SIG-M5 treated with dmso at 0.1 percent for 504 hours (cell line): Measurements from ENCODE around the gene SRGAP2C.
A peak's percentile ranks its signal among the peaks of the same experiment; 100 is the strongest.
"Not testable (repeated sequence)": the region's sequence is repeated elsewhere in the genome, so short reads cannot be mapped to it uniquely, and the experiment has no call there.

Source experiments
- DNase-seq: peaks from one replicate; lab custom pipeline; 2025; ENCODE audit not compliant: unreplicated experiment; lab: John Stamatoyannopoulos, UW

Gene SRGAP2C

DNA sequence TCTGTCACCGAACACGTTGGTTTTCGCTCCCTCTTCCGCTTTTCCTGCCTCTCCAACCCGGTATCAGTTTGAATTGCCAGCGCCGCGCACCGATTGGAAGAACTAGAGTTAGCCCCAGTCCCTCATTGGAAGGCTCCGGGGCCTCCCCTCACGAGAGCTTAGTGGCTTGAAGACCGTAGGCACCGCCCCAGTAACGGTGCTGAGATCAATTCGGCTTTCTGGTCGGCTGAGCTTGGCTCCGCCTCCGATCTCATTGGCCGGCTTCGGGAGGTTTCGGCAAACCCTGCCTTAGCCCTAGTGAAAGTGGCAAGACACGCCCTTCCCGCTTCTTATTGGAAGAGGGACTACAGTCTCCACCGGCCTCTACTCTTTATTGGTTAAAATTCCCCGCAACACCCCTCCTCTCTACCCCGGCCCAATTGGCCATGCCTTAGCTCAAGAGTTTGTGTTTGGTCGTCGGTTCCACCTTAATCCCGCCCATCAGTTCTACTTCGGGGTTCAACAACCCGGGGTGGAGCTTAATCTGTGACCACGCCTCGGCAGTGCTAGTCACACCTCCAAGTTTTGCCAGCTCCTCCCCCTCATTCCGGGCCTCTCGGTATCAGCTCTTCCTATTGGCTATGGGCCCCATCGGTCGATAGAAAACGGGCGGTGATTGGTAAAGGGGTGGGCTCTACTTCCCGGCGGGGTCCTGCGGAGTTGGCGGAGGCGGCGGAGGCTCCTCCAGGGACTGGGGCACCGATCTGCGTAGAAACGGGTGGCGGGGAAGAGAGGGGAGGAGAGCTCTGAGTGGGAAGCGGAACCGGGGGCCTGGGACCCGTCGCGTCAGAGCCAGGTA lies at the start of gene SRGAP2C, which contains the start of gene FAM72B:
TSS of gene SRGAP2C (plus strand) at position 686 of the 838 bp plus-strand sequence. CDS start 2,472 bp downstream, outside the sequence.
TSS of gene FAM72B (minus strand) at position 51 of the 838 bp plus-strand sequence. CDS start 851 bp downstream, outside the sequence.
- peak; percentile 98 for DNase-seq

GRCh38 chr1:121140393-121140792 lies 44.4 kb upstream of the SRGAP2C start:
- DNase-seq = not testable (repeated sequence)

DNA sequence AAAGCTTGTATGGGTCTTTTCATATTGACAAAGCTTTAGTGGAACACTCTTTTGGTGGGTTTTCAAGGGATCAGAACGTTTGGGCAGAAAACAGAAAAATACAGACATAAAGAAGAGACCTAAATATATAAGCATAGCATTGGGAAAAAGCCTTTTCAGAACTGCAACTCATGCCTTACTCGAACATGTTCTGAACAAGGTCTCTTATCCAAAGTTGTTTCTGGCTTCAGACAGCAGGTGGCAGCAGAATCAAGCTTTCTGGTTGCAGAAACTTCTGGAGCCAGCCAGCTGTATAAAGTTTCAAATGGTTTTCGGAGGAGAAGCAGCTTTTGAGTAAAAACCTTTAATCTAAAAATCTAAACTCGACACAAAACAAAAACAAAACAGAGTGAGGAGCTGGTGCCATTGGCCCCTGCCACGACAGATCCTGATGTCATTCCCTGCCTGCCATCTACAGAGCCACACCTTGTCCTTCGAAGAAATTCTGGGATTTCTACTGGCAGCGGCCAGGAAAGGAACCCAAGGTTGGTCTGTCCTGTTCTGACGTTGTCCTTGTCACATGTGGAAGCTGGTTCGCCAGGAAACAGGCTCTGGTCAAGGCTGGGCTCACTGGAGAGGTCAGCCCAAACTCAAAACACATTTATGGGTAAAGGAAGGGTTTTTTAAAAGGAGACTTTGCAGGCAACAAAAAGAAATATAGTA lies 36.1 kb upstream of the SRGAP2C start:
- not testable (repeated sequence) for DNase-seq

- DNase-seq = not testable (repeated sequence)
Observed at GRCh38 chr1:121151294-121151693, 33.5 kb upstream of the SRGAP2C start.

DNA sequence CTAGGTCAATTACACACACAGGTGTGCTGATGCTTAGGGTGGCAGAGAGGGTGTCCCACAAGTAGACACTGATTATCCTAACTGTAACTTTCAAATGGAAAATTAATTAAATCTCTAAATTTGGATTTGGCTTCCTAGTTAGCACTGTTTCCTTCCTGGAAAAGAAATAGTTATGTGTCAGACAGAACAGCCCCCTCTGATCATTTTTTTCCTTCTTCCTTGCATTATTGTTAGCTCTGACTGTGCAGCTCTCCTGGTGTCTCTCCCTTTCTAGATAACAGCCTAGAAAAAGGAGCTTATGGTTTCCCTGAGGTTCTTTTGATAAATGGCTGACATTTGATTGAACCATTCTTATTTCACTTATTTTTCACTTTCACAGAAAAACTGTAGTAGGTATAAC lies 32.0 kb upstream of the SRGAP2C start:
- not testable (repeated sequence) for DNase-seq

DNA sequence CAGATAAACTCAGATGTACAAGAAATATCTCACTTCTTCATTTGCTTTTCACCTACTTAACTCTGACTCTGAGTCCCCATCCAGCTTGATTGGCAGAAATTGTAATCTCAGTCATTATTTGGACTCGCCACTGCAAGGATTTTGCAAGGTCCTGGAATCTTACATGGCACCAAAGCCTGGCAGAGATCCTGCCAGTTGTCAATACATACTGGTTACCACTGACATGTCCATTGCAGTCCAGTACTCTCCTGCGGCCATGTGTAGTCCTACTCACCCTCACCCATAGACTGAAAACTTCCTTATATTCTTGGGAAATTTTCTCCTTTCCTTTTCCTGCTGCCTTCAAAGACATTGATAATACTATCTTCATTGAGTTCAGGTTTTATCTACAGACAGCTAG lies 30.0 kb upstream of the SRGAP2C start:
- not testable (repeated sequence) for DNase-seq

GRCh38 chr1:121155671-121156358 lies 29.0 kb upstream of the SRGAP2C start:
- not testable (repeated sequence) for DNase-seq

DNA sequence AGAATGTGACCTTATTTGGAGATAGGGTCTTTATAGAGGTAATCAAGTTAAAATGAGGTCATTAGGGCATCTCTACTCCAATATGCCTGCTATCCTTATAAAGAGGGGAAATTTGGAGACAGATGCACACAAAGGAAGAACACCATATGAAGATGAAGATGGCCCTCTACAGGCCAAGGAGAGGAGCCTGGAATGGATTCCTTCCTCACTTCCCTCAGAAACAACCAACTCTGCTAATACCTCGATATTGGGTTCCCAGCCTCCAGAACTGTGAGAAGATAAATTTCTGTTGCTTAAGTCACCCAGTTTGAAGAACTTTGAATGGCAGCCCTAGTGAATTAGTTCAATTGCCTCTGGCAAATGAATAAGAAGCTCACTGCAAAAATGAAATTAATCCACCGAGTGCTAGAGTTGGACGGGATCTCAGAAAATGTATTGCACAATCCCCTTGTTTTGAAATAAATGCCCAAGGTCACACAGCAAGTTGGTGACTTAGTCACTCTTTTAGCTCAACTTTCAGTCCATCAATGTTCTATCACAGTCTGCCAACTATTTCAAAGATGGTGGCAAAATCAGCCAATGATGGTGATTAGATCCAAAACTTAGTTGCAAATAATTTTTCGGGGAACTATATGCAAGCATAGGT lies 27.7 kb upstream of the SRGAP2C start:
- not testable (repeated sequence) for DNase-seq

GRCh38 chr1:121157609-121158008 lies 27.2 kb upstream of the SRGAP2C start:
- DNase-seq = not testable (repeated sequence)

- DNase-seq = peak; percentile 40
Observed at GRCh38 chr1:121160118-121160517, 24.7 kb upstream of the SRGAP2C start.

GRCh38 chr1:121161199-121161901 lies 23.4 kb upstream of the SRGAP2C start:
- not testable (repeated sequence) for DNase-seq

GRCh38 chr1:121163850-121164757 lies 20.7 kb upstream of the SRGAP2C start:
- peak; percentile 47 for DNase-seq

GRCh38 chr1:121165296-121165695 lies 19.5 kb upstream of the SRGAP2C start:
- DNase-seq = peak; percentile 42

DNA sequence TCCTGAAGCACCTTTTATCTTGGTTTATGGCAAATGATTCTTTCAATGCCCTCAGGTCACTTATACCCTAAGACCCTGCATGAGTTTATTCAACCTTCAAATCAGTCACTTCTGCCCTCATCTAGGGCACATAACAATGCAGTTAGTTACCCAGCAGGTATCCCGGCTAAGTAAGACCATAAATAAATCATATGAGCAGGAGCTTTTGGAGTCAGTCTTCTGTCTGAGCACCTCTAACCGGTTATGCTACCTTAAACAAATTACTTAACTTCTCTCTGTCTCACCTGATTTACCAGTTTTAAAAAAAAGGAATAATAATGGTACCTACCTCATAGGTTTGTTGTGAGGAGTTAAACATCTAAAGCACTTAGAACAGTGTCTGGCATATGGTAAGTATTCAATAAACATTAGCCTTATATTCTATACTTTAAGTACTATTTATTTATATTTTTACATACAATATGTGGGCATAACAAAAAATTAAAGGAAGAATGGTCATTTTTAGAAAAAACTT lies 17.5 kb upstream of the SRGAP2C start:
- not testable (repeated sequence) for DNase-seq

DNA sequence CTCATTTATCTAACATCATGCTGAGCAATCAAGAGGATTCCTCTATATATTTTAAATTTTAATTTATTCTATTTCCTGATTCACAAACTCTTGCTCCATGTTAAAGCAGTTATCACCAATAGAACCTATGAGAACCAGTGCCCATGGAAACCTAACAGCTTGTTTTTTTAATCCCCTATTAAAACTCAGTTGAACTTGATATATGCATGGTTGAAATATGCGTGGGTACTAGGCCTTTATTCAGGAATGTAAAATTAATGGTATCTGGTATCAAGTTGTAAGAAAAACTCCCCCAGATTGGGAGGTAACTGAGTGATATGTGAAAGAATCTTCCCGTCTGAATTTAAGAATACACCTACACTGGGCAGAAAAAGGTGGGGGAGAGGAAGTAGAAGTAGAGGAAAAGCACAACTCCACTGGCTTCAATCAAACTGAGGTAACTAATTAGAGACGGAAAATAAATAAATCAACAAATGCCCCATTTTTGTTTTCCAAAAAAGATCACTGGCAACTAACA lies 16.6 kb upstream of the SRGAP2C start:
- DNase-seq = not testable (repeated sequence)

GRCh38 chr1:121176649-121177048 lies 8.1 kb upstream of the SRGAP2C start:
- DNase-seq = not testable (repeated sequence)

- not testable (repeated sequence) for DNase-seq
Observed at GRCh38 chr1:121178197-121178596, 6.6 kb upstream of the SRGAP2C start.

- not testable (repeated sequence) for DNase-seq
Observed at GRCh38 chr1:121183867-121184266, 908 bp upstream of the SRGAP2C start.
